Fibroblast of lung (primary cell): Measurements from ENCODE around the gene PLEKHA7. TPM values are rescaled to one million over a fixed set of nuclear protein-coding genes. Genes with fewer than 3 reads are reported as not detected.

Experiments
- DNase-seq, 2 donors: peaks; one replicate each; pipeline versions ENCODE4 v3.0.0 to v3.0.0-alpha.2; 2010; ENCODE audit warnings: low read depth in 2 of 2
- H2AFZ ChIP-seq: 2 replicates; pipeline ENCODE4 v1.5.1; 2012; ENCODE audit warnings: low read length, control low read depth, inconsistent platforms
- H3K27ac ChIP-seq: 2 replicates; pipeline ENCODE4 v1.5.1; 2011; ENCODE audit warnings: low read length, control low read depth; ENCODE audit not compliant: insufficient read depth
- H3K27me3 ChIP-seq: 2 replicates; pipeline ENCODE4 v1.5.1; 2011; ENCODE audit warnings: mild to moderate bottlenecking, low read length; ENCODE audit not compliant: control insufficient read depth, insufficient read depth
- H3K36me3 ChIP-seq: 2 replicates; pipeline ENCODE4 v1.5.1; 2011; ENCODE audit warnings: low read length; ENCODE audit not compliant: control insufficient read depth, insufficient read depth
- H3K4me1 ChIP-seq: 2 replicates; pipeline ENCODE4 v1.5.1; 2011; ENCODE audit warnings: low read length; ENCODE audit not compliant: control insufficient read depth, insufficient read depth; ENCODE audit errors: extremely low read depth
- H3K4me2 ChIP-seq: 2 replicates; pipeline ENCODE4 v1.5.1; 2011; ENCODE audit warnings: low read length, control low read depth; ENCODE audit not compliant: insufficient read depth; ENCODE audit errors: extremely low read depth
- H3K4me3 ChIP-seq, 4 experiments: fragments of 200-600 bp in 1 of 4; sonication (generic) in 1 of 4; replicated peaks in 1 of 4; 2 replicates each; pipeline ENCODE4 v1.5.1; 2011 to 2016; ENCODE audit warnings: low read length in 4 of 4, low read depth in 3 of 4, mild to moderate bottlenecking in 3 of 4, control low read depth in 2 of 4, inconsistent platforms in 1 of 4, mixed read lengths in 1 of 4; ENCODE audit not compliant: insufficient read depth in 1 of 4; ENCODE audit errors: control extremely low read depth in 1 of 4
- H3K79me2 ChIP-seq: 2 replicates; pipeline ENCODE4 v1.5.1; 2012; ENCODE audit warnings: mild to moderate bottlenecking, low read length, inconsistent platforms; ENCODE audit not compliant: control insufficient read depth, insufficient read depth
- H3K9ac ChIP-seq: 2 replicates; pipeline ENCODE4 v1.5.1; 2011; ENCODE audit warnings: mild to moderate bottlenecking, low read length, control low read depth; ENCODE audit not compliant: insufficient read depth
- H3K9me3 ChIP-seq: 2 replicates; pipeline ENCODE4 v1.5.1; 2012; ENCODE audit warnings: low read depth, low read length; ENCODE audit not compliant: control insufficient read depth, insufficient read depth
- H4K20me1 ChIP-seq: 2 replicates; pipeline ENCODE4 v1.5.1; 2011; ENCODE audit warnings: low read length; ENCODE audit not compliant: control insufficient read depth, insufficient read depth; ENCODE audit errors: extremely low read depth
- EZH2 ChIP-seq: IDR thresholded peaks from 2 replicates; pipeline ENCODE4 v1.5.1; 2012; ENCODE audit warnings: low read length, control low read depth, mild to moderate bottlenecking; ENCODE audit errors: missing control alignments
- polyA plus RNA-seq, 2 donors: library from polyadenylated mRNA; depleted of rRNA in 1 of 2; stranded (reverse) in 1 of 2; unstranded in 1 of 2; fragments of >200 nt; gene quantifications; 2 replicates each; pipeline ENCODE4 v1.2.1, GENCODE V29; 2011 to 2012; ENCODE audit warnings: missing spikeins in 1 of 2
- total RNA-seq: library from RNA; depleted of rRNA; stranded (reverse); fragments of >200 nt; gene quantifications from 2 replicates; pipeline ENCODE4 v1.2.1, GENCODE V29; 2014
- TF ChIP-seq, protein P1 (sequence below), 2 donors: IDR thresholded peaks in 1 of 2; conservative IDR thresholded peaks in 1 of 2; 1 replicate in 1 of 2; 2 replicates in 1 of 2; pipeline ENCODE4 v1.5.1; 2011 to 2012; ENCODE audit warnings: low read length in 2 of 2, control low read depth in 1 of 2, inconsistent platforms in 1 of 2, low read depth in 1 of 2, mild to moderate bottlenecking in 1 of 2

PLEKHA7 gene
- total and polyA plus RNA-seq, 2 donors (not counting 1 experiment from before 2014, with no cell fraction given) = 0.11 to 0.17 TPM

DNA sequence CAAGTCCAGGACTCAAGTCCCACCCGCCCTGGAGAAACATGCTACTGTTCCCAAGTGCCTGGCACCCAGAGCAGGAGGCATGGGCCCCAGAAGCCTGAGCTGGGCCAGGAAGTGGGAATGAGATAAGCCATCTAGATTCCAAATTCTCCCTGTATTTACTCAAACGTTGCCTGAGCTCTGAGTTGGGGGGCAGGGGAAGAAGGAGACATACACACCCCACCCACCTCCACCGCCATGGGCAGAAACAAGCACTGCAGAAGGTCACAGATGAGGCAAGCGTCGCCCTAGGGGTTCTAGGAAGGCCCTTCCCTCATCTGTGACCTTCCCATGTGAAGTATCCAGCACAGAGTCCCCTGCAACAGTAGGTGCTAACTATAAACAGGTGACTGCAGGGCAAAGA lies 54.0 kb downstream of the PLEKHA7 start:
- Histone ChIP-seq H3K4me3 (no peak overlapping the region), H3K27me3 (no peaks in the 10 kb centered on the region)

DNA sequence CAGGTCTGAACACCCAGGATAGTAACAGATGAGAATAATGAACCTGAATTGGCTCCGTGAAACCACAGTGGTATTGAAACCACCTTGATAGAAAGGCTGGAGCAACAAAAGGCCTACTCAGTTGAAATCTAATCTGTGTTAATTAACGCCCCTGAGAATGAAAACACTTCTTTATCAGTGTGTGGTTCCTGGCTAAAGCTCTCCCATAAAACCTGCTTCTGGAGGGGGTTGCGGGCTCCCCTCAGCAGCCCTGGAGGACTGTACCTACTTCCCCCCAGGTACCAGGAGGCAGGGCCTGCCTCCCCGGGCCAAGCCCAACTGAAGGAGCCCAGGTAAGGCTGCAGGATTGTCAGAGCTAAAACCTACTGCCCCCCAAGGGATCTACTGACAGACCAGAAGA lies 54.6 kb downstream of the PLEKHA7 start:
- Histone ChIP-seq H3K36me3 (no peaks in the 10 kb centered on the region), H3K9me3 (no peaks in the 10 kb centered on the region), H3K79me2 (no peaks in the 10 kb centered on the region), H3K4me2 (no peak overlapping the region), H2AFZ (no peak overlapping the region), H4K20me1 (no peaks in the 10 kb centered on the region), H3K9ac (no peak overlapping the region), H3K4me1 (no peaks in the 10 kb centered on the region), H3K27me3 (no peaks in the 10 kb centered on the region), H3K4me3 (no peak overlapping the region), H3K27ac (no peak overlapping the region)
- TF ChIP-seq EZH2 = no peak
- TF ChIP-seq, protein P1, sequence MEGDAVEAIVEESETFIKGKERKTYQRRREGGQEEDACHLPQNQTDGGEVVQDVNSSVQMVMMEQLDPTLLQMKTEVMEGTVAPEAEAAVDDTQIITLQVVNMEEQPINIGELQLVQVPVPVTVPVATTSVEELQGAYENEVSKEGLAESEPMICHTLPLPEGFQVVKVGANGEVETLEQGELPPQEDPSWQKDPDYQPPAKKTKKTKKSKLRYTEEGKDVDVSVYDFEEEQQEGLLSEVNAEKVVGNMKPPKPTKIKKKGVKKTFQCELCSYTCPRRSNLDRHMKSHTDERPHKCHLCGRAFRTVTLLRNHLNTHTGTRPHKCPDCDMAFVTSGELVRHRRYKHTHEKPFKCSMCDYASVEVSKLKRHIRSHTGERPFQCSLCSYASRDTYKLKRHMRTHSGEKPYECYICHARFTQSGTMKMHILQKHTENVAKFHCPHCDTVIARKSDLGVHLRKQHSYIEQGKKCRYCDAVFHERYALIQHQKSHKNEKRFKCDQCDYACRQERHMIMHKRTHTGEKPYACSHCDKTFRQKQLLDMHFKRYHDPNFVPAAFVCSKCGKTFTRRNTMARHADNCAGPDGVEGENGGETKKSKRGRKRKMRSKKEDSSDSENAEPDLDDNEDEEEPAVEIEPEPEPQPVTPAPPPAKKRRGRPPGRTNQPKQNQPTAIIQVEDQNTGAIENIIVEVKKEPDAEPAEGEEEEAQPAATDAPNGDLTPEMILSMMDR (conservative IDR thresholded peaks at IDR 0.05 in 1 of 2, IDR thresholded peaks at IDR 0.05 in 1 of 2; ENCODE audit: low read depth in 1 of 2, low read length in 2 of 2) = no peak
- DNase-seq = no peak

More for the DNA sequence above, 54.0 kb downstream of the PLEKHA7 start:
- no peaks in the 10 kb centered on the region for H3K79me2 ChIP-seq
- H3K9ac ChIP-seq = no peak overlapping the region
- H3K4me2 ChIP-seq = no peak overlapping the region
- H3K36me3 ChIP-seq = no peaks in the 10 kb centered on the region
- no peak for DNase-seq
- H3K9me3 ChIP-seq = no peaks in the 10 kb centered on the region
- H3K4me1 ChIP-seq = no peaks in the 10 kb centered on the region
- H4K20me1 ChIP-seq = no peaks in the 10 kb centered on the region
- TF ChIP-seq, protein P1 (conservative IDR thresholded peaks at IDR 0.05 in 1 of 2, IDR thresholded peaks at IDR 0.05 in 1 of 2; ENCODE audit: low read depth in 1 of 2, low read length in 2 of 2) = no peak
- no peak overlapping the region for H3K27ac ChIP-seq
- H2AFZ ChIP-seq = no peak overlapping the region

DNA sequence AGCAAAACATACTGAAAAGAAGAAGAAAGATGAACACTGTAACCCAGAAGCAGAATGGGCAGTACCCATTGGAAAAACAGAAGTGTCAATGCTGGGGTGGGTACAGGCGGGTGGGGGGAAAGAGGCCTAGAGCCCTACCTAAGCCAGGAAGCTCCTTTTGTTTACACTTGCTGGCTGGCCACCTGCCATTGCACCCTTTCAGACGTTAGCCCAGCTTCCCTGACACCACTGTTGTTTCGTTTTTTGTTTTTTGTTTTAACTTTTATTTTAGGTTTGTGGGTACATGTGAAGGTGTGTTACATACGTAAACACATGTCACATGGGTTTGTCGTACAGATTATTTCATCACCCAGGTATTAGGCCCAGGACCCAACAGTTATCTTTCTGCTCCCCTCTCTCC lies 55.4 kb downstream of the PLEKHA7 start:
- H3K27me3 ChIP-seq = no peaks in the 10 kb centered on the region
- no peaks in the 10 kb centered on the region for H3K79me2 ChIP-seq
- TF ChIP-seq, protein P1 (conservative IDR thresholded peaks at IDR 0.05 in 1 of 2, IDR thresholded peaks at IDR 0.05 in 1 of 2; ENCODE audit: low read depth in 1 of 2, low read length in 2 of 2) = no peak
- no peak for TF ChIP-seq EZH2
- no peak overlapping the region for H2AFZ ChIP-seq
- H3K4me1 ChIP-seq = no peaks in the 10 kb centered on the region
- no peak overlapping the region for H3K27ac ChIP-seq
- no peak overlapping the region for H3K9ac ChIP-seq
- DNase-seq = no peak
- no peak overlapping the region for H3K4me2 ChIP-seq
- H4K20me1 ChIP-seq = no peaks in the 10 kb centered on the region
- no peaks in the 10 kb centered on the region for H3K9me3 ChIP-seq
- H3K36me3 ChIP-seq = no peaks in the 10 kb centered on the region
- H3K4me3 ChIP-seq = no peak overlapping the region
